Prostate gland (tissue), 2 donors: ENCODE results near the gene COL4A2. TPM values are rescaled to one million over a fixed set of nuclear protein-coding genes. Genes with fewer than 3 reads are reported as not detected.

Source experiments
- DNase-seq: peaks from one replicate; pipeline ENCODE4 v3.0.0-alpha.2; 2019; ENCODE audit warnings: low spot score
- H3K27ac ChIP-seq, 2 donors: fragments of 200-600 bp; sonication (generic); 2 replicates each; pipeline ENCODE4 v1.5.1; 2017 to 2019
- H3K27me3 ChIP-seq: fragments of 200-600 bp; sonication (generic); replicated peaks from 2 replicates; pipeline ENCODE4 v1.5.1; 2019; ENCODE audit not compliant: insufficient read depth
- H3K36me3 ChIP-seq, 2 donors: fragments of 200-600 bp; sonication (generic); 1 replicate in 1 of 2; 2 replicates in 1 of 2; pipeline versions ENCODE4 v1.5.1 to v1.8.1; 2017 to 2019
- H3K4me1 ChIP-seq: fragments of 200-600 bp; sonication (generic); replicated peaks from 2 replicates; pipeline ENCODE4 v1.5.1; 2019
- H3K4me3 ChIP-seq, 2 donors: fragments of 200-600 bp; sonication (generic); 2 replicates each; pipeline ENCODE4 v1.5.1; 2017 to 2019
- H3K9me3 ChIP-seq: fragments of 200-600 bp; sonication (generic); 2 replicates; pipeline ENCODE4 v1.5.1; 2017
- CTCF ChIP-seq, 4 experiments: fragments of 200-600 bp in 2 of 4; fragments of 450-650 bp in 2 of 4; sonication (generic) in 2 of 4; IDR thresholded peaks; 1 replicate in 3 of 4; 2 replicates in 1 of 4; pipeline ENCODE4 v1.5.1; 2016 to 2019; ENCODE audit warnings: antibody characterized with exemption in 4 of 4, mild to moderate bottlenecking in 2 of 4, moderate library complexity in 2 of 4
- POLR2A ChIP-seq: fragments of 450-650 bp; IDR thresholded peaks from one replicate; pipeline ENCODE4 v1.6.1; 2016; ENCODE audit warnings: antibody characterized with exemption, mild to moderate bottlenecking
- POLR2AphosphoS5 ChIP-seq: sonication (generic); formaldehyde crosslinking; IDR thresholded peaks from one replicate; pipeline ENCODE4 v1.6.1; 2017; ENCODE audit warnings: antibody characterized with exemption
- WGBS: methylation state at CpG from one replicate; pipeline ENCODE4 v1.1.5; 2018; 5-methylcytosine and 5-hydroxymethylcytosine counted together
- intact Hi-C: fragments of 100-400 bp; cut with DNase I; formaldehyde crosslinking; loops from one replicate; pipeline ENCODE4 v1.14.2; 2022
- total RNA-seq, 2 donors: library from RNA; depleted of rRNA; stranded (reverse); fragments of >200 nt; gene quantifications; one replicate each; pipeline ENCODE4 v1.1.0, GENCODE V29; 2016

COL4A2 gene
- 100 to 1,000 TPM in 1 of 2 donors, 10 to 100 TPM in 1; 82.8 to 193 TPM for total RNA-seq

GRCh38 chr13:110306960-110307766 is at the start of gene COL4A2, which contains the start of gene COL4A1:
COL4A2 (plus strand) TSS chr13:110307284; CDS start chr13:110307904, 620 bp downstream.
COL4A1 (minus strand) TSS chr13:110307157; CDS start chr13:110307027, 130 bp downstream.
- Histone ChIP-seq H3K27ac (peak within 1 kb of the TSS; percentile 86 to 91), H3K4me3 (peak within 1 kb of the TSS; percentile 49 to 51), H3K27me3 (no peaks in the 10 kb centered on the region), H3K36me3 (no peaks in the 10 kb centered on the region), H3K9me3 (no peaks in the 10 kb centered on the region), H3K4me1 (no peaks in the 10 kb centered on the region)
- intact Hi-C loops: loop anchor here (5.0 kb wide), 2 partner anchors 90 to 105 kb away; no protein-coding TSS in a partner anchor
- DNase-seq: peak; percentile 31
- peak; percentile 48 for TF ChIP-seq POLR2AphosphoS5
- no peak for TF ChIP-seq CTCF (IDR thresholded peaks at IDR 0.05)
- TF ChIP-seq POLR2A: peak; percentile 64
- WGBS: under 1% methylated on average over 58 of the region's 96 CpGs

GRCh38 chr13:110257408-110257807 is 49.7 kb upstream of the COL4A2 start:
- Histone ChIP-seq H3K4me3 (no peak overlapping the region), H3K4me1 (no peaks in the 10 kb centered on the region), H3K9me3 (no peaks in the 10 kb centered on the region), H3K36me3 (no peaks in the 10 kb centered on the region), H3K27me3 (no peaks in the 10 kb centered on the region), H3K27ac (no peak overlapping the region)
- no peak for TF ChIP-seq POLR2A
- TF ChIP-seq POLR2AphosphoS5: no peak
- TF ChIP-seq CTCF (IDR thresholded peaks at IDR 0.05): no peak
- intact Hi-C loops: no loop called here
- 88% methylated on average over 3 of the region's 3 CpGs for WGBS
- no peak for DNase-seq

GRCh38 chr13:110258876-110259631 is 48.0 kb upstream of the COL4A2 start:
- 82% methylated on average over 12 of the region's 12 CpGs for WGBS
- H3K4me3 ChIP-seq: no peak overlapping the region
- DNase-seq: no peak
- TF ChIP-seq POLR2AphosphoS5: no peak
- no peak for TF ChIP-seq CTCF (IDR thresholded peaks at IDR 0.05)
- TF ChIP-seq POLR2A: no peak
- H3K4me1 ChIP-seq: no peaks in the 10 kb centered on the region
- H3K27ac ChIP-seq: no peak overlapping the region
- intact Hi-C loops: no loop called here
- no peaks in the 10 kb centered on the region for H3K9me3 ChIP-seq
- H3K27me3 ChIP-seq: no peaks in the 10 kb centered on the region
- H3K36me3 ChIP-seq: no peaks in the 10 kb centered on the region

- Histone ChIP-seq H3K36me3 (no peaks in the 10 kb centered on the region), H3K4me1 (no peaks in the 10 kb centered on the region), H3K9me3 (no peaks in the 10 kb centered on the region), H3K27me3 (no peaks in the 10 kb centered on the region), H3K27ac (no peak overlapping the region), H3K4me3 (no peak overlapping the region)
- TF ChIP-seq CTCF (IDR thresholded peaks at IDR 0.05) (no peak), POLR2A (no peak), POLR2AphosphoS5 (no peak)
- intact Hi-C loops: no loop called here
- DNase-seq: no peak
- 81% methylated on average over 6 of the region's 6 CpGs for WGBS
Measured at GRCh38 chr13:110259651-110260050, 47.4 kb upstream of the COL4A2 start.
